Measurements from ENCODE around the gene EXD3.

DNA sequence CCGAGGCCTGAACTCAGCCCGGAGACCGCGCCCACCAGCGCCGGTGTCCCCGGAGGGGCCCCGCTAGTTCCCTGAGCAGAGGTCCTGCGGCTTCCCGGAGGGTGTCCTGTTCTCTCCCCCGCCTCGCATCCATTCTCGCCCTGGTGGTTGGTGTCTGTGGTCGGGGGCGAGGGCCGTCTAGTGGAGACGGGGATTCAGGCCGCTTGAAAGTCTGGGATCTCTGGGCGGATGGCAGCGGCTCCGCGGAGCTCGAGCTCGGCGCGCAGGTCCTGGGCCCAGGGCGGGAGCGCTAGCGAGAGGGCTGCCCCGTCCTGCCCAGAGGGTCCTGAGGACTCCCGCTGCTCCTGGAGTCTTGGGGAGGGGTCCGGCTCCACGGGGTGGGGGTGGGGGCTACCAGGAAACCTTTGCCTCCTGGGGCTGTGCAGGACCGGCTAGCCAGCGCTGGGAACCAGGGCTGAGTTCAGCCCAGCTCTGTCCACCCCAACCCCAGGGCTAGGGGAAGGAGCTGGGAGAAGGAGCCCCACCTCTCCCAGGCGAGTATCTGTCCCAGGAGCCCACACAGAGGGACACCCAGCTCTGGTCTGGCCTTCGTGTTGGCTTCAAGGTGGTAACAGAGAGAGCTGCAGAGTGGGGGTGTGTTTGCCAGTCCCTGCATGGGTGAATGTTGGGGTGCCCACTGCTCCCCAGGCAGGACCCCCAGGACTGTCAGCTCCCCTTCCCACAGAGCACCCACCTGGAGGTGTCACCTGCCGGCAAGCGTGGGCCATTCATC, 141.4 kb downstream of the EXD3 start:
- TF ChIP-seq, protein P1, sequence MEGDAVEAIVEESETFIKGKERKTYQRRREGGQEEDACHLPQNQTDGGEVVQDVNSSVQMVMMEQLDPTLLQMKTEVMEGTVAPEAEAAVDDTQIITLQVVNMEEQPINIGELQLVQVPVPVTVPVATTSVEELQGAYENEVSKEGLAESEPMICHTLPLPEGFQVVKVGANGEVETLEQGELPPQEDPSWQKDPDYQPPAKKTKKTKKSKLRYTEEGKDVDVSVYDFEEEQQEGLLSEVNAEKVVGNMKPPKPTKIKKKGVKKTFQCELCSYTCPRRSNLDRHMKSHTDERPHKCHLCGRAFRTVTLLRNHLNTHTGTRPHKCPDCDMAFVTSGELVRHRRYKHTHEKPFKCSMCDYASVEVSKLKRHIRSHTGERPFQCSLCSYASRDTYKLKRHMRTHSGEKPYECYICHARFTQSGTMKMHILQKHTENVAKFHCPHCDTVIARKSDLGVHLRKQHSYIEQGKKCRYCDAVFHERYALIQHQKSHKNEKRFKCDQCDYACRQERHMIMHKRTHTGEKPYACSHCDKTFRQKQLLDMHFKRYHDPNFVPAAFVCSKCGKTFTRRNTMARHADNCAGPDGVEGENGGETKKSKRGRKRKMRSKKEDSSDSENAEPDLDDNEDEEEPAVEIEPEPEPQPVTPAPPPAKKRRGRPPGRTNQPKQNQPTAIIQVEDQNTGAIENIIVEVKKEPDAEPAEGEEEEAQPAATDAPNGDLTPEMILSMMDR (conservative IDR thresholded peaks at IDR 0.05; ENCODE audit: low read length), result no peak
- TF ChIP-seq EZH2phosphoT487 (IDR thresholded peaks at IDR 0.05; ENCODE audit: borderline replicate concordance, low read depth, low read length), result no peak
